H1 (cell line): ENCODE measurements around the gene CD300E. TPM values are rescaled to one million over a fixed set of nuclear protein-coding genes. Genes with fewer than 3 reads are reported as not detected.

Experiments used
- CTCF ChIA-PET: fragments of 300-600 bp; sonication (Branson Sonifier 250); formaldehyde crosslinking; loops from one replicate; lab custom pipeline; 2021; ENCODE audit not compliant: partially characterized antibody; lab: Charles Lee
- POLR2A ChIA-PET: fragments of 300-600 bp; sonication (Branson Sonifier 250); formaldehyde crosslinking; loops from one replicate; lab custom pipeline; 2021; ENCODE audit warnings: inconsistent platforms; ENCODE audit not compliant: partially characterized antibody; lab: Charles Lee
- DNase-seq, 2 experiments: peaks; one replicate each; pipeline versions ENCODE4 v3.0.0 to v3.0.0-alpha.2; 2010 to 2022; ENCODE audit warnings: low spot score in 2 of 2, low read depth in 1 of 2, mixed read lengths in 1 of 2
- FAIRE-seq: peaks from 2 replicates; lab custom pipeline; 2011; peaks lifted over from hg19 to GRCh38; lab: Jason Lieb, UNC
- H2AFZ ChIP-seq: 2 replicates; pipeline ENCODE4 v1.8.1; 2012; ENCODE audit warnings: low read length, inconsistent platforms
- H2AK5ac ChIP-seq: 2 replicates; pipeline ENCODE4 v1.6.1; 2013; ENCODE audit warnings: low read depth, low read length
- H2BK120ac ChIP-seq: replicated peaks from 2 replicates; pipeline ENCODE3; 2013; ENCODE audit warnings: low read depth, low read length, inconsistent platforms
- H2BK12ac ChIP-seq: 2 replicates; pipeline ENCODE4 v1.6.1; 2013; ENCODE audit warnings: low read depth, low read length
- H2BK15ac ChIP-seq: 2 replicates; pipeline ENCODE4 v1.6.1; 2013; ENCODE audit warnings: low read length
- H2BK20ac ChIP-seq: 2 replicates; pipeline ENCODE4 v1.6.1; 2013; ENCODE audit warnings: low read length
- H2BK5ac ChIP-seq: 2 replicates; pipeline ENCODE4 v1.6.1; 2013; ENCODE audit warnings: low read depth, low read length
- H3K14ac ChIP-seq: 2 replicates; pipeline ENCODE4 v1.6.1; 2013; ENCODE audit warnings: inconsistent platforms; ENCODE audit not compliant: insufficient read length
- H3K18ac ChIP-seq: 2 replicates; pipeline ENCODE4 v1.6.1; 2013; ENCODE audit warnings: low read length; ENCODE audit errors: extremely low read depth
- H3K23ac ChIP-seq: 2 replicates; pipeline ENCODE4 v1.6.1; 2013; ENCODE audit warnings: inconsistent platforms; ENCODE audit not compliant: insufficient read length
- H3K23me2 ChIP-seq: 2 replicates; pipeline ENCODE4 v1.6.1; 2013; ENCODE audit warnings: low read depth, low read length
- H3K27ac ChIP-seq: 2 replicates; pipeline ENCODE4 v1.6.1; 2011; ENCODE audit warnings: low read depth, low read length, inconsistent platforms
- H3K27me3 ChIP-seq, 4 experiments: replicated peaks in 1 of 4; 1 replicate in 1 of 4; 2 replicates in 3 of 4; pipeline versions ENCODE4 v1.6.1 to v1.8.1; 2011 to 2013; ENCODE audit warnings: low read length in 3 of 4, mild to moderate bottlenecking in 3 of 4, inconsistent platforms in 2 of 4, mixed read lengths in 2 of 4, moderate library complexity in 1 of 4; ENCODE audit not compliant: control insufficient read depth in 3 of 4, insufficient read depth in 3 of 4; ENCODE audit errors: extremely low read depth in 1 of 4
- H3K36me3 ChIP-seq, 4 experiments: 2 replicates each; pipeline versions ENCODE4 v1.6.1 to v1.8.1; 2011 to 2013; ENCODE audit warnings: mild to moderate bottlenecking in 4 of 4, low read length in 3 of 4, moderate library complexity in 2 of 4, control low read depth in 1 of 4, inconsistent platforms in 1 of 4; ENCODE audit not compliant: insufficient read depth in 4 of 4, control insufficient read depth in 2 of 4
- H3K4ac ChIP-seq: replicated peaks from 2 replicates; pipeline ENCODE3; 2013; ENCODE audit warnings: low read length, low read depth, mixed read lengths, inconsistent platforms; ENCODE audit not compliant: insufficient read length
- H3K4me1 ChIP-seq, 4 experiments: replicated peaks in 1 of 4; 1 replicate in 1 of 4; 2 replicates in 3 of 4; pipeline versions ENCODE4 v1.6.1 to v1.8.1; 2011 to 2013; ENCODE audit warnings: low read length in 3 of 4, inconsistent platforms in 2 of 4, mixed read lengths in 1 of 4; ENCODE audit not compliant: insufficient read depth in 4 of 4, control insufficient read depth in 3 of 4
- H3K4me2 ChIP-seq, 2 experiments: 2 replicates each; pipeline versions ENCODE4 v1.6.1 to v1.8.1; 2011 to 2013; ENCODE audit warnings: low read depth in 2 of 2, low read length in 2 of 2, control low read depth in 1 of 2, inconsistent platforms in 1 of 2, mild to moderate bottlenecking in 1 of 2; ENCODE audit not compliant: insufficient read depth in 1 of 2
- H3K4me3 ChIP-seq, 4 experiments: fragments of 200-600, 300-600 bp in 1 of 4; sonication (generic), shearing (Covaris generic), sonication (Bioruptor Twin) in 1 of 4; 2 replicates each; pipeline versions ENCODE4 v1.5.1 to v1.8.1; 2011 to 2016; ENCODE audit warnings: low read length in 4 of 4, low read depth in 3 of 4, control low read depth in 2 of 4, inconsistent platforms in 2 of 4, mild to moderate bottlenecking in 2 of 4, mixed read lengths in 1 of 4, moderate library complexity in 1 of 4; ENCODE audit not compliant: insufficient read depth in 2 of 4; ENCODE audit errors: extremely low read depth in 1 of 4
- H3K56ac ChIP-seq: replicated peaks from 2 replicates; pipeline ENCODE3; 2013; ENCODE audit warnings: low read depth, mild to moderate bottlenecking, mixed read lengths, low read length, inconsistent platforms; ENCODE audit not compliant: insufficient read length
- H3K79me1 ChIP-seq: 2 replicates; pipeline ENCODE4 v1.6.1; 2013; ENCODE audit warnings: low read depth, low read length, control low read depth
- H3K79me2 ChIP-seq, 2 experiments: 2 replicates each; pipeline versions ENCODE4 v1.6.1 to v1.8.1; 2012 to 2013; ENCODE audit warnings: low read length in 2 of 2, mild to moderate bottlenecking in 2 of 2, inconsistent platforms in 1 of 2; ENCODE audit not compliant: insufficient read depth in 2 of 2, control insufficient read depth in 1 of 2
- H3K9ac ChIP-seq, 4 experiments: replicated peaks in 1 of 4; 1 replicate in 1 of 4; 2 replicates in 3 of 4; pipeline versions ENCODE4 v1.6.1 to v1.8.1; 2011 to 2013; ENCODE audit warnings: low read depth in 3 of 4, low read length in 3 of 4, control low read depth in 2 of 4, mild to moderate bottlenecking in 2 of 4, moderate library complexity in 2 of 4, inconsistent platforms in 1 of 4; ENCODE audit errors: extremely low read depth in 1 of 4
- H3K9me3 ChIP-seq, 2 experiments: 2 replicates each; pipeline versions ENCODE4 v1.6.1 to v1.8.1; 2012 to 2013; ENCODE audit warnings: mild to moderate bottlenecking in 2 of 2, moderate library complexity in 2 of 2, control low read depth in 1 of 2, inconsistent platforms in 1 of 2, low read depth in 1 of 2, low read length in 1 of 2, mixed read lengths in 1 of 2; ENCODE audit not compliant: insufficient read depth in 2 of 2
- H4K20me1 ChIP-seq, 2 experiments: replicated peaks in 1 of 2; 2 replicates each; pipeline versions ENCODE3 to v1.8.1; 2011 to 2013; ENCODE audit warnings: inconsistent platforms in 2 of 2, low read length in 2 of 2, mild to moderate bottlenecking in 1 of 2; ENCODE audit not compliant: insufficient read depth in 2 of 2, control insufficient read depth in 1 of 2
- H4K5ac ChIP-seq: 2 replicates; pipeline ENCODE4 v1.6.1; 2013; ENCODE audit warnings: low read length, low read depth, mixed read lengths, inconsistent platforms; ENCODE audit not compliant: insufficient read length
- H4K8ac ChIP-seq: 2 replicates; pipeline ENCODE4 v1.8.0; 2013; ENCODE audit warnings: mild to moderate bottlenecking, moderate library complexity, low read length, inconsistent platforms; ENCODE audit not compliant: insufficient read depth; ENCODE audit errors: extremely low read depth
- H4K91ac ChIP-seq: replicated peaks from 2 replicates; pipeline ENCODE3; 2013; ENCODE audit warnings: low read length, mixed read lengths, inconsistent platforms; ENCODE audit not compliant: insufficient read length
- ASH2L ChIP-seq: fragments of 200-600, 300-600 bp; sonication (generic); IDR thresholded peaks from one replicate; pipeline ENCODE4 v1.7.1; 2017; ENCODE audit warnings: low read length
- CHD1 ChIP-seq: IDR thresholded peaks from 2 replicates; pipeline ENCODE4 v1.6.1; 2012; ENCODE audit warnings: low read depth, low read length, improper control_type of control experiment
- CTBP2 ChIP-seq: IDR thresholded peaks from 2 replicates; pipeline ENCODE4 v1.7.0; 2011; ENCODE audit warnings: borderline replicate concordance, mild to moderate bottlenecking, moderate library complexity, mixed read lengths, low read length; ENCODE audit not compliant: insufficient read depth, insufficient read length
- GABPA ChIP-seq: IDR thresholded peaks from 2 replicates; pipeline ENCODE4 v1.6.1; 2011; ENCODE audit warnings: mild to moderate bottlenecking, low read length, moderate library complexity, borderline replicate concordance; ENCODE audit not compliant: insufficient read depth
- GTF2F1 ChIP-seq: IDR thresholded peaks from 2 replicates; pipeline ENCODE4 v1.6.1; 2012; ENCODE audit warnings: low read depth, low read length, improper control_type of control experiment, borderline replicate concordance
- KDM1A ChIP-seq: fragments of 200-600, 300-600 bp; sonication (generic); IDR thresholded peaks from 2 replicates; pipeline ENCODE4 v1.7.1; 2016; ENCODE audit warnings: mild to moderate bottlenecking, low read length, borderline replicate concordance
- POU5F1 ChIP-seq: IDR thresholded peaks from 2 replicates; pipeline ENCODE4 v1.6.1; 2011; ENCODE audit warnings: low read depth, mild to moderate bottlenecking, low read length, moderate library complexity
- RFX5 ChIP-seq: IDR thresholded peaks from 2 replicates; pipeline ENCODE4 v1.6.1; 2011; ENCODE audit warnings: low read depth, low read length, improper control_type of control experiment, borderline replicate concordance
- TAF1 ChIP-seq: IDR thresholded peaks from 2 replicates; pipeline ENCODE4 v1.6.1; 2011; ENCODE audit warnings: mild to moderate bottlenecking, low read depth, low read length
- TBP ChIP-seq: IDR thresholded peaks from 2 replicates; pipeline ENCODE4 v1.6.1; 2011; ENCODE audit warnings: low read depth, low read length, improper control_type of control experiment
- TEAD4 ChIP-seq: IDR thresholded peaks from 2 replicates; pipeline ENCODE4 v1.6.1; 2012; ENCODE audit warnings: low read depth, low read length, inconsistent platforms, mixed read lengths
- WGBS, 2 experiments: shearing (Covaris generic) in 1 of 2; methylation state at CpG; one replicate each; pipeline versions ENCODE4 v1.1.6 to v1.1.7; 2013 to 2015; ENCODE audit warnings: low lambda C conversion rate in 2 of 2, mixed read lengths in 2 of 2, inconsistent platforms in 1 of 2, low coverage in 1 of 2, missing lambda C conversion rate in 1 of 2; ENCODE audit not compliant: insufficient replicate concordance in 2 of 2, insufficient coverage in 1 of 2, insufficient read length in 1 of 2; ENCODE audit errors: extremely low coverage in 1 of 2, missing lambda C conversion rate in 1 of 2; 5-methylcytosine and 5-hydroxymethylcytosine counted together
- polyA plus RNA-seq, 7 experiments: library from polyadenylated mRNA; depleted of rRNA in 3 of 7; stranded (reverse) in 5 of 7; unstranded in 2 of 7; fragments of >200 nt in 5 of 7; fragments of 200-250 nt in 2 of 7; gene quantifications; 1 replicate in 5 of 7; 2 replicates in 1 of 7; 4 replicates in 1 of 7; pipeline versions ENCODE4 v1.2.1 to v1.2.3, GENCODE V29; 2011 to 2013; ENCODE audit warnings: missing spikeins in 2 of 7, mixed read lengths in 2 of 7
- total RNA-seq: library from RNA; stranded (reverse); fragmentation: NEBNext Ultra II Directional; extraction: Animal tissue kit (Norgen Biotek cat#: 25700); gene quantifications from 2 replicates; pipeline ENCODE4 v1.2.1, GENCODE V29; 2021
- TF ChIP-seq, protein P1 (sequence below), 3 experiments: IDR thresholded peaks; 1 replicate in 2 of 3; 2 replicates in 1 of 3; pipeline versions ENCODE4 v1.5.1 to v1.6.1; 2011; ENCODE audit warnings: low read length in 3 of 3, mild to moderate bottlenecking in 3 of 3, inconsistent platforms in 2 of 3, low read depth in 1 of 3, moderate library complexity in 1 of 3; ENCODE audit not compliant: insufficient read depth in 1 of 3; ENCODE audit errors: control extremely low read depth in 1 of 3

The CD300E gene
- total and polyA plus RNA-seq, 2 of the 8 experiments (the other 6 are each of a cell fraction or from before 2014, with no cell fraction given), result not detected

DNA sequence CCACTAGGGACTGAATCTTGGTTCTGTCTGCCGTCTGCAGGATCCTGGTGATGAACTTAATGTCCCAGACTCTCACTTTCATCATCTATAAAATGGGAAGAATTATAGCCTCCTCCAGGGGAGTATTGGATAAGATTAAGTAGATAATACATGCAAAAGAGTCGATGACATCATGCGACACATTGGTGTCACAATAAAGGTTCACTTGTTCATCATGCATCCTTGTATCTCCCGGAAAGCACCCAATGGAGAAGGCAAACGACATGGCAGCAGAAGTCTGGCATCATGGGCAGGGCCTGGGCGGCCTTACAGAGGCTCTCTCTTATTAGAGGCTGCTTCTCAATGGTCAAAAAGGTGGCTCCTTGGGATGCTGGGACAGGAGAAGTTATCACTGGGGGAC lies 35.1 kb upstream of the CD300E start:
- H3K14ac ChIP-seq, result no peak overlapping the region
- H2BK5ac ChIP-seq, result no peak overlapping the region
- no peak overlapping the region for H3K23ac ChIP-seq
- no peaks in the 10 kb centered on the region for H4K20me1 ChIP-seq
- H3K23me2 ChIP-seq, result no peaks in the 10 kb centered on the region
- no peak overlapping the region for H2AK5ac ChIP-seq
- no peak overlapping the region for H2BK120ac ChIP-seq
- ChIA-PET CTCF (interaction anchor here (0.6 to 4.6 kb wide), 20 partner anchors 11 to 878 kb away, joined by 3 to 81 read pairs (median 8); partner anchors contain the start of genes GPR142, NAT9 and RAB37), POLR2A (no interaction called here)
- no peaks in the 10 kb centered on the region; the same call in 1 of the 2 replicates for H3K79me1 ChIP-seq
- H3K9ac ChIP-seq, result no peak overlapping the region
- no peak overlapping the region for H4K91ac ChIP-seq
- no peak overlapping the region for H4K8ac ChIP-seq
- H3K4ac ChIP-seq, result no peak overlapping the region
- H3K79me2 ChIP-seq, result no peaks in the 10 kb centered on the region
- H3K56ac ChIP-seq, result no peak overlapping the region
- 0 out of 7 replicates have a peak, but pooled peaks cover 0 to 2% (median 0%) of the 10 kb centered on the region in 4 experiments for H3K4me1 ChIP-seq
- WGBS, 2 experiments, result 90% methylated on average over 6 of the region's 6 CpGs; no CpG with 5 or more reads in 1 of the 2 experiments
- no peak overlapping the region for H3K4me3 ChIP-seq
- no peak overlapping the region for H4K5ac ChIP-seq
- H2BK12ac ChIP-seq, result no peak overlapping the region
- no peak overlapping the region for H3K27ac ChIP-seq
- no peak for DNase-seq
- no peak overlapping the region for H2AFZ ChIP-seq
- H3K27me3 ChIP-seq, result no peaks in the 10 kb centered on the region
- H3K18ac ChIP-seq, result no peak overlapping the region
- no peak overlapping the region for H2BK20ac ChIP-seq
- H3K9me3 ChIP-seq, result no peaks in the 10 kb centered on the region
- H2BK15ac ChIP-seq, result 0 out of 2 replicates have a peak overlapping the region, but pooled peaks have one; percentile 18
- no peak overlapping the region for H3K4me2 ChIP-seq
- no peaks in the 10 kb centered on the region for H3K36me3 ChIP-seq
- FAIRE-seq, result no peak
- no peak for TF ChIP-seq TAF1
- TF ChIP-seq ASH2L, result no peak
- no peak for TF ChIP-seq CHD1
- no peak for TF ChIP-seq TBP
- no peak for TF ChIP-seq TEAD4
- TF ChIP-seq CTBP2, result no peak
- no peak for TF ChIP-seq RFX5
- no peak for TF ChIP-seq GABPA
- no peak for TF ChIP-seq KDM1A
- TF ChIP-seq POU5F1, result no peak
- no peak for TF ChIP-seq GTF2F1
- TF ChIP-seq, protein P1, sequence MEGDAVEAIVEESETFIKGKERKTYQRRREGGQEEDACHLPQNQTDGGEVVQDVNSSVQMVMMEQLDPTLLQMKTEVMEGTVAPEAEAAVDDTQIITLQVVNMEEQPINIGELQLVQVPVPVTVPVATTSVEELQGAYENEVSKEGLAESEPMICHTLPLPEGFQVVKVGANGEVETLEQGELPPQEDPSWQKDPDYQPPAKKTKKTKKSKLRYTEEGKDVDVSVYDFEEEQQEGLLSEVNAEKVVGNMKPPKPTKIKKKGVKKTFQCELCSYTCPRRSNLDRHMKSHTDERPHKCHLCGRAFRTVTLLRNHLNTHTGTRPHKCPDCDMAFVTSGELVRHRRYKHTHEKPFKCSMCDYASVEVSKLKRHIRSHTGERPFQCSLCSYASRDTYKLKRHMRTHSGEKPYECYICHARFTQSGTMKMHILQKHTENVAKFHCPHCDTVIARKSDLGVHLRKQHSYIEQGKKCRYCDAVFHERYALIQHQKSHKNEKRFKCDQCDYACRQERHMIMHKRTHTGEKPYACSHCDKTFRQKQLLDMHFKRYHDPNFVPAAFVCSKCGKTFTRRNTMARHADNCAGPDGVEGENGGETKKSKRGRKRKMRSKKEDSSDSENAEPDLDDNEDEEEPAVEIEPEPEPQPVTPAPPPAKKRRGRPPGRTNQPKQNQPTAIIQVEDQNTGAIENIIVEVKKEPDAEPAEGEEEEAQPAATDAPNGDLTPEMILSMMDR (IDR thresholded peaks at IDR 0.05; ENCODE audit: control extremely low read depth in 1 of 3, insufficient read depth in 1 of 3, low read depth in 1 of 3, low read length in 3 of 3), result no peak
